Spleen (tissue), 7 donors: ENCODE measurements around the gene PEX26.

Experiments
- CTCF ChIP-seq, 11 experiments: fragments of 200-600 bp in 7 of 11; fragments of 450-650 bp in 4 of 11; sonication (generic) in 4 of 11; IDR thresholded peaks in 8 of 11; conservative IDR thresholded peaks in 3 of 11; 1 replicate in 7 of 11; 2 replicates in 4 of 11; pipeline versions ENCODE4 v1.4.0 to v1.8.0; 2016 to 2021; ENCODE audit warnings: antibody characterized with exemption in 11 of 11, inconsistent platforms in 4 of 11, mild to moderate bottlenecking in 1 of 11
- POLR2A ChIP-seq, 3 donors: fragments of 450-650 bp; IDR thresholded peaks; one replicate each; pipeline ENCODE4 v1.5.1; 2017; ENCODE audit warnings: antibody characterized with exemption in 3 of 3, mild to moderate bottlenecking in 1 of 3
- POLR2AphosphoS5 ChIP-seq, 3 donors: sonication (generic); formaldehyde crosslinking; IDR thresholded peaks; one replicate each; pipeline ENCODE4 v1.5.1; 2017; ENCODE audit warnings: antibody characterized with exemption in 3 of 3
- donor health status: DM: no; HTN: no; CAD: no; lungs with moderate emphysema.
- donor health status: DM: no; HTN: no; CAD: no.
- donor health status: DM: no; HTN: no; CAD: no.

- TF ChIP-seq CTCF (IDR thresholded peaks at IDR 0.05 in 8 of 11, conservative IDR thresholded peaks at IDR 0.05 in 3 of 11) (no peak), POLR2A (IDR thresholded peaks at IDR 0.05) (no peak), POLR2AphosphoS5 (IDR thresholded peaks at IDR 0.05) (no peak)
Measured at GRCh38 chr22:18144105-18144504, 66.3 kb downstream of the PEX26 start.
